IMR-90 (cell line): ENCODE results near the gene C10orf90. TPM values are rescaled to one million over a fixed set of nuclear protein-coding genes. Genes with fewer than 3 reads are reported as not detected.

Source experiments
- ATAC-seq: fragments of 200-7000 bp; cut with Tn5 transposase; 2 replicates; pipeline ENCODE4 v1.9.1; 2020; ENCODE audit warnings: low read depth, mild to moderate bottlenecking, moderate library complexity
- BruUV-seq: library from RNA; stranded (reverse); fragments of 400-500 nt; replicated peaks from 2 replicates; lab custom pipeline; 2021; lab: Mats Ljungman, UMichigan
- CTCF ChIA-PET: fragments of 300-600 bp; formaldehyde crosslinking; extraction: SDS; loops from one replicate; lab custom pipeline; 2021; ENCODE audit warnings: antibody characterized with exemption; lab: Yijun Ruan, JAX
- POLR2A ChIA-PET: fragments of 300-600 bp; sonication (Branson Sonifier 250); formaldehyde crosslinking; loops from one replicate; lab custom pipeline; 2022; ENCODE audit warnings: antibody characterized with exemption; ENCODE audit not compliant: unreplicated experiment; lab: Charles Lee
- DNase-seq: peaks from one replicate; pipeline ENCODE4 v3.0.0; 2013
- H2AFZ ChIP-seq: replicated peaks from 2 replicates; pipeline ENCODE3; 2013; ENCODE audit warnings: low read length, mild to moderate bottlenecking; ENCODE audit not compliant: poor library complexity
- H2AK5ac ChIP-seq: 2 replicates; pipeline ENCODE4 v1.6.1; 2013; ENCODE audit warnings: low read depth, low read length, inconsistent platforms
- H2AK9ac ChIP-seq: replicated peaks from 2 replicates; pipeline ENCODE3; 2013; ENCODE audit warnings: mild to moderate bottlenecking, low read depth, low read length, moderate library complexity; ENCODE audit not compliant: poor library complexity
- H2BK120ac ChIP-seq: 2 replicates; pipeline ENCODE4 v1.6.1; 2013; ENCODE audit warnings: low read depth, low read length, inconsistent platforms
- H2BK15ac ChIP-seq: 3 replicates; pipeline ENCODE4 v1.6.1; 2013; ENCODE audit warnings: low read depth, low read length, inconsistent platforms
- H2BK20ac ChIP-seq: 2 replicates; pipeline ENCODE4 v1.6.1; 2013; ENCODE audit warnings: low read depth, mild to moderate bottlenecking, inconsistent platforms, low read length, moderate library complexity
- H2BK5ac ChIP-seq: 2 replicates; pipeline ENCODE4 v1.6.1; 2013; ENCODE audit warnings: mild to moderate bottlenecking, low read depth, low read length, inconsistent platforms; ENCODE audit not compliant: poor library complexity, severe bottlenecking
- H3K14ac ChIP-seq: replicated peaks from 2 replicates; pipeline ENCODE4 v1.6.1; 2013; ENCODE audit warnings: low read depth, low read length, inconsistent platforms
- H3K18ac ChIP-seq: 2 replicates; pipeline ENCODE4 v1.6.1; 2013; ENCODE audit warnings: low read depth, low read length, control low read depth
- H3K23ac ChIP-seq: 2 replicates; pipeline ENCODE4 v1.6.1; 2013; ENCODE audit warnings: low read depth, low read length, inconsistent platforms
- H3K27ac ChIP-seq: 2 replicates; pipeline ENCODE4 v1.5.1; 2013; ENCODE audit warnings: mild to moderate bottlenecking, control low read depth, low read length; ENCODE audit not compliant: insufficient read depth
- H3K27me3 ChIP-seq: 2 replicates; pipeline ENCODE4 v1.6.1; 2013; ENCODE audit warnings: low read length; ENCODE audit not compliant: control insufficient read depth, insufficient read depth
- H3K36me3 ChIP-seq: 2 replicates; pipeline ENCODE4 v1.6.1; 2013; ENCODE audit warnings: low read length, mixed read lengths; ENCODE audit not compliant: control insufficient read depth, insufficient read depth
- H3K4ac ChIP-seq: 2 replicates; pipeline ENCODE4 v1.6.1; 2013; ENCODE audit warnings: low read depth, low read length, inconsistent platforms
- H3K4me1 ChIP-seq: 2 replicates; pipeline ENCODE4 v1.6.1; 2013; ENCODE audit warnings: low read length, mixed read lengths; ENCODE audit not compliant: control insufficient read depth, insufficient read depth
- H3K4me2 ChIP-seq: 2 replicates; pipeline ENCODE4 v1.6.1; 2013; ENCODE audit warnings: low read depth, mild to moderate bottlenecking, control low read depth, low read length, moderate library complexity
- H3K4me3 ChIP-seq: 2 replicates; pipeline ENCODE4 v1.5.1; 2013; ENCODE audit warnings: low read depth, mild to moderate bottlenecking, control low read depth, low read length, moderate library complexity; ENCODE audit not compliant: insufficient read depth
- H3K56ac ChIP-seq: 2 replicates; pipeline ENCODE4 v1.6.1; 2013; ENCODE audit warnings: low read length, inconsistent platforms; ENCODE audit not compliant: insufficient read depth; ENCODE audit errors: extremely low read depth
- H3K79me1 ChIP-seq, 2 experiments: 2 replicates each; pipeline ENCODE4 v1.6.1; 2013; ENCODE audit warnings: low read length in 2 of 2, inconsistent platforms in 1 of 2, low read depth in 1 of 2
- H3K9ac ChIP-seq: 2 replicates; pipeline ENCODE4 v1.6.1; 2013; ENCODE audit warnings: low read depth, low read length, control low read depth
- H3K9me1 ChIP-seq: 2 replicates; pipeline ENCODE4 v1.6.1; 2013; ENCODE audit warnings: low read length, inconsistent platforms; ENCODE audit not compliant: insufficient read depth
- H3K9me3 ChIP-seq: 2 replicates; pipeline ENCODE4 v1.6.1; 2013; ENCODE audit warnings: low read length; ENCODE audit not compliant: control insufficient read depth, insufficient read depth
- H4K20me1 ChIP-seq: 2 replicates; pipeline ENCODE4 v1.6.1; 2013; ENCODE audit warnings: low read length, inconsistent platforms; ENCODE audit not compliant: insufficient read depth
- H4K5ac ChIP-seq: 2 replicates; pipeline ENCODE4 v1.6.1; 2013; ENCODE audit warnings: mild to moderate bottlenecking, low read depth, low read length, control low read depth
- H4K8ac ChIP-seq, 2 experiments: 2 replicates each; pipeline ENCODE4 v1.6.1; 2013; ENCODE audit warnings: low read depth in 2 of 2, low read length in 2 of 2, control low read depth in 1 of 2, inconsistent platforms in 1 of 2
- H4K91ac ChIP-seq: 2 replicates; pipeline ENCODE4 v1.6.1; 2013; ENCODE audit warnings: low read depth, low read length, inconsistent platforms; ENCODE audit not compliant: insufficient read depth
- CEBPB ChIP-seq: IDR thresholded peaks from 2 replicates; pipeline ENCODE4 v1.6.1; 2012; ENCODE audit warnings: low read depth, low read length, improper control_type of control experiment
- ELK1 ChIP-seq: fragments of 150-350 bp; IDR thresholded peaks from 2 replicates; pipeline ENCODE4 v1.6.1; 2016; ENCODE audit warnings: low read depth, mild to moderate bottlenecking, low read length, moderate library complexity, borderline replicate concordance
- MAFK ChIP-seq: IDR thresholded peaks from 2 replicates; pipeline ENCODE4 v1.6.1; 2012; ENCODE audit warnings: low read depth, low read length, improper control_type of control experiment
- MAZ ChIP-seq: IDR thresholded peaks from 2 replicates; pipeline ENCODE4 v1.6.1; 2012; ENCODE audit warnings: low read depth, mild to moderate bottlenecking, low read length, improper control_type of control experiment, moderate library complexity, borderline replicate concordance
- MXI1 ChIP-seq: IDR thresholded peaks from 2 replicates; pipeline ENCODE4 v1.6.1; 2012; ENCODE audit warnings: low read depth, mild to moderate bottlenecking, low read length, moderate library complexity, borderline replicate concordance
- RAD21 ChIP-seq: IDR thresholded peaks from 2 replicates; pipeline ENCODE4 v1.6.1; 2012; ENCODE audit warnings: low read length, improper control_type of control experiment
- RFX5 ChIP-seq: IDR thresholded peaks from 2 replicates; pipeline ENCODE4 v1.8.0; 2012; ENCODE audit warnings: low read depth, mild to moderate bottlenecking, low read length, moderate library complexity
- WGBS, 2 experiments: methylation state at CpG; one replicate each; pipeline versions ENCODE4 v1.1.5 to v1.1.7; 2013; ENCODE audit warnings: missing lambda C conversion rate in 2 of 2; ENCODE audit not compliant: insufficient read length in 1 of 2; ENCODE audit errors: extremely low coverage in 2 of 2; 5-methylcytosine and 5-hydroxymethylcytosine counted together
- dilution Hi-C: fragments of 300-500 bp; cut with HindIII; formaldehyde crosslinking; loops from one replicate; pipeline ENCODE4 v1.14.3; 2018; ENCODE audit warnings: low sequenced_read_pairs; ENCODE audit not compliant: unreplicated experiment
- in situ Hi-C: fragments of 300-500 bp; cut with MboI; formaldehyde crosslinking; loops from 3 replicates; pipeline ENCODE4 v1.14.3; 2019; ENCODE audit warnings: low sequenced_read_pairs, inconsistent platforms, mixed read lengths
- intact Hi-C: fragments of 100-400 bp; cut with micrococcal nuclease; formaldehyde crosslinking; loops from 2 replicates; pipeline ENCODE4 v1.10.0; 2022
- polyA plus RNA-seq, 3 experiments: library from polyadenylated mRNA; depleted of rRNA; stranded (reverse); fragments of >200 nt; gene quantifications; 2 replicates each; pipeline ENCODE4 v1.2.3, GENCODE V29; 2012; ENCODE audit warnings: low replicate concordance in 1 of 3
- total RNA-seq: library from RNA; depleted of rRNA; stranded (reverse); fragments of >200 nt; gene quantifications from 2 replicates; pipeline ENCODE4 v1.2.3, GENCODE V29; 2012

C10orf90 gene
- total and polyA plus RNA-seq, 2 of the 4 experiments (the other 2 are of a cell fraction) = 0.05 to 0.18 TPM

- no peak for TF ChIP-seq MXI1
- TF ChIP-seq RAD21 = no peak
These were observed 279.2 kb downstream of the C10orf90 start (continued) for GRCh38 chr10:126391192-126391885.

GRCh38 chr10:126390324-126390723, 280.2 kb downstream of the C10orf90 start:
- Histone ChIP-seq H3K23ac (no peak overlapping the region), H3K4ac (no peak overlapping the region), H3K14ac (no peak overlapping the region), H2BK20ac (no peak overlapping the region), H4K20me1 (no peaks in the 10 kb centered on the region), H3K4me2 (no peak overlapping the region), H2BK120ac (no peak overlapping the region), H2BK15ac (no peak overlapping the region; the same call in 2 of the 3 replicates), H3K27me3 (no peaks in the 10 kb centered on the region; the same call in 1 of the 2 replicates), H3K18ac (no peak overlapping the region), H2AK5ac (no peak overlapping the region), H3K79me1 (no peaks in the 10 kb centered on the region), H3K36me3 (no peaks in the 10 kb centered on the region), H2AK9ac (no peak overlapping the region), H3K9me1 (no peaks in the 10 kb centered on the region), H3K56ac (no peak overlapping the region), H3K4me3 (no peak overlapping the region), H3K27ac (no peak overlapping the region), H3K9me3 (peaks cover 2% of the 10 kb centered on the region; the same call in 1 of the 2 replicates), H4K8ac (no peak overlapping the region), H3K9ac (no peak overlapping the region), H4K91ac (no peak overlapping the region), H2AFZ (no peak overlapping the region), H3K4me1 (peaks cover 2% of the 10 kb centered on the region; the same call in 1 of the 2 replicates), H4K5ac (no peak overlapping the region), H2BK5ac (no peak overlapping the region)
- TF ChIP-seq ELK1 = no peak
- no peak for TF ChIP-seq MAZ
- TF ChIP-seq CEBPB = no peak
- TF ChIP-seq MXI1 = no peak
- no peak for TF ChIP-seq MAFK
- TF ChIP-seq RFX5 = no peak
- ATAC-seq = no peak
- POLR2A ChIA-PET = no interaction called here
- in situ Hi-C loops = no loop called here
- BruUV-seq = no TSS peak
- dilution Hi-C loops = no loop called here
- CTCF ChIA-PET = no interaction called here
- no peak for DNase-seq
- no CpG with 5 or more reads among the region's 4 CpGs for WGBS, 2 experiments
- intact Hi-C loops = loop anchor here (10.0 kb wide), 1 partner anchor 1876 kb away; no protein-coding TSS in a partner anchor
